Measurements from ENCODE around the gene ARPC1B. TPM values are rescaled to one million over a fixed set of nuclear protein-coding genes. Genes with fewer than 3 reads are reported as not detected.
"Not testable (repeated sequence)": the region's sequence is repeated elsewhere in the genome, so short reads cannot be mapped to it uniquely, and the experiment has no call there.

The ARPC1B gene
- total RNA-seq, 1 donor from 2014 or later: 254 TPM

DNA sequence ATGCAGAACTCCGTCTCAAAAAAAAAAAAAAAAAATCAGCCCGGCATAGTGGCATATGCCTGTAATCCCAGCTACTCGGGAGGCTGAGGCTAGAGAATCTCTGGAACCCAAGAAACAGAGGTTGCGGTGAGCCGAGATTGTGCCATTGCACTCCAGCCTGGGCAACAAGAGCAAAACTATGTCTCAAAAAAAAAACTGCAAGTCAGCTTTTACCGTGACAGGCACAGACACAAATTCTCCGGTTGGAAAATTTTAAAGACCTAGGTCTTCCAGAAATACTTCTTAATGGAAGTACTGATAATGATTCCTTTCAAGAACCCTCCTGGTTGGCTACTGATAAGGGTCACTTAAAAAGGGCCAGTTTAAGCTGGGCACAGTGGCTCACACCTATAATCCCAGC lies 19.4 kb upstream of the ARPC1B start:
- Mint-ChIP-seq H3K27me3 (ENCODE audit: insufficient read depth) (no peaks in the 10 kb centered on the region), H3K4me1 (ENCODE audit: low read depth) (no peaks in the 10 kb centered on the region), H3K27ac (no peak overlapping the region), H3K4me3 (no peak overlapping the region), H3K36me3 (ENCODE audit: low read depth) (peaks cover 42% of the 10 kb centered on the region), H3K9me3 (no peaks in the 10 kb centered on the region)
- no peak for DNase-seq (ENCODE audit: low spot score)
- intact Hi-C loops (cut with micrococcal nuclease): no loop called here

DNA sequence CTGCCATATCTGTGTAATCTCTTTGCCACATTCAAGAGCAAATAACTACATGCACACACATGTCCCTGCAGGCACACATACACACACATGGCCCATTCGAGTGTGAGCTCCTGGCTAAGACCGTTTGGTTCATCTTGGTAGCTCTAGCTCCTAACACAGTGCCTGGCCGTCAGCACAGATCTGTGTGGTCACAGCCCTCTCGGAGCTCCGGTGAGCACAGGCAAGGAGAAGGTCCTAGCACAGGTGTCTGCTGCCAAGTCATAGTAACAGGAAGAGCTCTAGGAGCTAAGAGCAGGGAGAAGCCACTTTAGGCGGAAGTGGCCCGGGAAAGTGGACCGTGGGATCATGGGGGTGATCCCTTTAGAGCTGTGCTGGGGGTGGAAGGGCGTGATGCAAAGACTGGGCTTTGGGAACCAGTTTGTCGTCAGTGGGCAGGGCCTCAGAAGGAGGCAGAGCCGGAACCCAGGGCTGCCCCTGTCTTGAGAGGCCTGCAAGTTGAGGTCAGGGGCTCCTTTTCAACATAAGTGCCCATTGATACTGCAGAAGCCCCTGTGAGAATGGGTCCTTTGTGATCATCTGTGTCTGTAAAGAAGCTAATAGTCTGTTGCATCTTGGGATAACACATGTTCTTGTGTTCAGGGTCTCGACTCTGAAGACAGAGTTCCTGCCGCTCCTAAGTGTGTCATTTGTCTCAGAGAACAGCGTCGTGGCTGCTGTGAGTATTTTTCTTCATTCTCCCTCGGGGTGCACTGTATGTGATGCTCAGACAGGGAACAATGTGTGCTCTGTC lies 16.6 kb upstream of the ARPC1B start:
- intact Hi-C loops (cut with micrococcal nuclease): no loop called here
- no peaks in the 10 kb centered on the region for H3K4me1 Mint-ChIP-seq (ENCODE audit: low read depth)
- H3K4me3 Mint-ChIP-seq: no peak overlapping the region
- H3K27ac Mint-ChIP-seq: no peak overlapping the region
- DNase-seq (ENCODE audit: low spot score): no peak
- H3K36me3 Mint-ChIP-seq (ENCODE audit: low read depth): peaks cover 35% of the 10 kb centered on the region
- H3K27me3 Mint-ChIP-seq (ENCODE audit: insufficient read depth): no peaks in the 10 kb centered on the region
- no peaks in the 10 kb centered on the region for H3K9me3 Mint-ChIP-seq

DNA sequence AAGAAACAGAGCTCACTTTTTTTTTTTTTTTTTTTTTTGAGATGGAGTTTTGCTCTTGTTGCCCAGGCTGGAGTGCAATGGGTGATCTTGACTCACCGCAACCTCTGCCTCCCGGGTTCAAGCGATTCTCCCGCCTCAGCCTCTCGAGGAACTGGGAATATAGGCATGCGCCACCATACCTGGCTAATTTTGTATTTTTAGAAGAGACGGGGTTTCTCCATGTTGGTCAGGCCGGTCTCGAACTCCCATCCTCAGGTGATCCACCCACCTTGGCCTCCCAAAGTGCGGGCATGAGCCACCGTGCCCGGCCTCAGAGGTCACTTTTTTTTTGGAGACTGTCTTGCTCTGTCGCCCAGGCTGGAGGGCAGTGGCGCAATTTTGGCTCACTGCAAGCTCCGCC lies 16.0 kb upstream of the ARPC1B start:
- H3K4me3 Mint-ChIP-seq; H3K9me3 Mint-ChIP-seq; H3K27me3 Mint-ChIP-seq (ENCODE audit: insufficient read depth); H3K4me1 Mint-ChIP-seq (ENCODE audit: low read depth); H3K27ac Mint-ChIP-seq; intact Hi-C loops (cut with micrococcal nuclease); DNase-seq (ENCODE audit: low spot score): not testable (repeated sequence)
- H3K36me3 Mint-ChIP-seq (ENCODE audit: low read depth): peaks cover 38% of the 10 kb centered on the region

DNA sequence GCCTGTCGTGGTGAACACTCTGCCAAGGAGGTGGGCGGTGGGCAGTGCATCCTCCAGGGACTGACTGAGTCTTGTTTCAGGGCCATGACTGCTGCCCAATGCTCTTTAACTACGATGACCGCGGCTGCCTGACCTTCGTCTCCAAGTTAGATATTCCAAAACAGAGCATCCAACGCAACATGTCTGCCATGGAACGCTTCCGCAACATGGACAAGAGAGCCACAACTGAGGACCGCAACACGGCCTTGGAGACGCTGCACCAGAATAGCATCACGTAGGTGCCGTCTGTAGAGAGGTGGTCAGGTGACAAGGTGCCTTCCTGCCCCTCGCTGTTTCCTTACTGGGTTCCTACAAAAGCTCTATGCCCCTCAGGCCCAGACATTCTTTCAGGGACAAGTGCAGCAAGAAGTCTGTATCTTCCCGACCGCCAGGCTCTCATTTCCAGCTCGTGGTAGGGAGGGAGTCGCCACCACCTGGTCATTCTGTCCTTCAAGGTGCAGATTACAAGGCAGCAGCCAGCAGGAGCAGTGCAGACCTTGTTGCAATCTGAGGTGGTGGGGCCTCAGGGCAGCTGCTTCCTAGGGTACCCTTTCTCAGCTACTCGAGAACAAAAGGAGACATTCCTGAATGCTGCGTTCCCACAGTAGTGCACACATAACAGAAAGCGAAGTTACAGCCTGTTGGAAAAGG lies 14.9 kb upstream of the ARPC1B start:
- DNase-seq (ENCODE audit: low spot score): no peak
- Mint-ChIP-seq H3K4me3 (no peak overlapping the region), H3K27me3 (ENCODE audit: insufficient read depth) (no peaks in the 10 kb centered on the region), H3K27ac (no peak overlapping the region), H3K4me1 (ENCODE audit: low read depth) (no peaks in the 10 kb centered on the region), H3K36me3 (ENCODE audit: low read depth) (peaks cover 42% of the 10 kb centered on the region), H3K9me3 (no peaks in the 10 kb centered on the region)
- intact Hi-C loops (cut with micrococcal nuclease): no loop called here

DNA sequence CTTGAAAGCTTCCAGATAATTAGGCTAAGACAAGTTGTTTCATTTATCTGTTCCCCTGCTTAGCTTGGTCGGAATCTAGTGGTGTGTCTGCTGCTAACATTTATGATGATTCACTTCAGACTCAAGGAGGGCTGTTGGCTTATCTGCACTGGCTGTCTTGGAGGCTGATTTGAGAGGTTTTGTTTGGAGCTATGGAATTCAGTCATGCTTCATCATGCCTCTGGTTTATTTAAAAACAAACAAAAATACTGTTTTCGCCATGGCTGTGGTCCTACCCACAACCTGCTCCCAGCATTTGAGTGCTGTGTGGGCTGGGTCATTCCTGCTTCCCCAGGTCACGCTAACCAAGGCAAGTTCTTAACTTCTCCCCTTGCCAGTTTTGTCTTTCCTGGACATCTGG lies 11.7 kb upstream of the ARPC1B start:
- intact Hi-C loops (cut with micrococcal nuclease): no loop called here
- Mint-ChIP-seq H3K27me3 (ENCODE audit: insufficient read depth) (no peaks in the 10 kb centered on the region), H3K27ac (no peak overlapping the region), H3K36me3 (ENCODE audit: low read depth) (peaks cover 49% of the 10 kb centered on the region), H3K4me3 (no peak overlapping the region), H3K4me1 (ENCODE audit: low read depth) (no peaks in the 10 kb centered on the region), H3K9me3 (no peaks in the 10 kb centered on the region)
- DNase-seq (ENCODE audit: low spot score): no peak

DNA sequence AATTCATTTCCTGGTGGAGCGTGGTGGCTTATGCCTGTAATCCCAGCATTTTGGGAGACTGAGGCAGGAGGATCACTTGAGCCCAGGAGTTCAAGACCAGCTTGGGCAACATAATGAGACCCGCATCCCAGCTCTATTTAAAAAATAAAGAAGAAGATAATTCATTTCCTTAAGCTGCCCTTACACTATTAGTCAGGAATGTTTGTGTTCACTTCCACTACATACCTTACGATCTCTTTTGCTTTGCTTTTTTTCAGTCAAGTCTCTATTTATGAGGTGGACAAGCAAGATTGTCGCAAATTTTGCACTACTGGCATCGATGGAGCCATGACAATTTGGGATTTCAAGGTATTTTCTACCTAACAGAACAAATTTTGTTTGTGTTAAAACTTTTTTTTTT lies 11.2 kb upstream of the ARPC1B start:
- Mint-ChIP-seq H3K36me3 (ENCODE audit: low read depth) (peaks cover 44% of the 10 kb centered on the region), H3K4me1 (ENCODE audit: low read depth) (no peaks in the 10 kb centered on the region), H3K27me3 (ENCODE audit: insufficient read depth) (no peaks in the 10 kb centered on the region), H3K9me3 (no peaks in the 10 kb centered on the region), H3K27ac (no peak overlapping the region), H3K4me3 (no peak overlapping the region)
- intact Hi-C loops (cut with micrococcal nuclease): no loop called here
- DNase-seq (ENCODE audit: low spot score): no peak

DNA sequence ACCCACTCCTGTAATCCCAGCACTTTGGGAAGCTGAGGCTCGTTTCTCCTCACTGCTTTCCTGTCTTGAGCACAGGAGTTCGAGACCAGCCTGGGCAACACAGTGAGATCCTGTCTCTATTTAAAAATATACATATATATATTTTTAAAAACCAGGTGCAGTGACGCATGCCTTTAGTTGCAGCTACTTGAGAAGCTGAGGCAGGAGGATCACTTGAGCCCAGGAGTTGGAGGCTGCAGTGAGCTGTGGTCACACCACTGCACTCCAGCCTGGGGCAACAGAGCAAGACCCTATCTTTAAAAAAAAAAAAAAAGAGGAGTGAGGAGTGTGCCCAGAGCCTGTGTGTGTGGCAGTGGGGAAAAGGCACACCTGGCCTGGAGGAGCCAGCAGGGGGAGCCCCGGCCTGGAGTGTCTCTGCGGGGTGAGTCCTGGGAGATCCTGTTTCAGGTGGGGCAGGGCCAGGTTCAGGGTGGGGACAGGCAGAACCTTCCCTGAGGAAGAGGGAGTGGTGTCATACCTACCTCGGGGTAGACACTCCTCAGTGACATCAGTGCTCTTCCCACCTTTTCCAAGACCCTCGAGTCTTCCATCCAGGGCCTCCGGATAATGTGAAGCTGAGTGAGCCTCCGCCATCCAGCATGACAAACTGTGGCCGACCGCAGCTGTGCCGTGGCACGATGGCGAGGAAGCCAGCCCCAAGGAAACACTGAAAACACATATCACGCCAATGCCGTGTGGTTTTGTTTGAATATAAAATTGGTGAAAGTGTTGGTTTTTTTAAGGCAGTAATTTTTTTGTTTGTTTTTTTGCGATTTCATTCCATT lies 9.0 kb upstream of the ARPC1B start:
- Mint-ChIP-seq H3K27ac (no peak overlapping the region), H3K9me3 (no peaks in the 10 kb centered on the region), H3K4me1 (ENCODE audit: low read depth) (peaks cover 14% of the 10 kb centered on the region), H3K27me3 (ENCODE audit: insufficient read depth) (no peaks in the 10 kb centered on the region), H3K4me3 (no peak overlapping the region), H3K36me3 (ENCODE audit: low read depth) (peaks cover 41% of the 10 kb centered on the region)
- intact Hi-C loops (cut with micrococcal nuclease): loop anchor here (1.0 kb wide), 2 partner anchors 22 to 50 kb away; no protein-coding TSS in a partner anchor
- DNase-seq (ENCODE audit: low spot score): peak; percentile 49

DNA sequence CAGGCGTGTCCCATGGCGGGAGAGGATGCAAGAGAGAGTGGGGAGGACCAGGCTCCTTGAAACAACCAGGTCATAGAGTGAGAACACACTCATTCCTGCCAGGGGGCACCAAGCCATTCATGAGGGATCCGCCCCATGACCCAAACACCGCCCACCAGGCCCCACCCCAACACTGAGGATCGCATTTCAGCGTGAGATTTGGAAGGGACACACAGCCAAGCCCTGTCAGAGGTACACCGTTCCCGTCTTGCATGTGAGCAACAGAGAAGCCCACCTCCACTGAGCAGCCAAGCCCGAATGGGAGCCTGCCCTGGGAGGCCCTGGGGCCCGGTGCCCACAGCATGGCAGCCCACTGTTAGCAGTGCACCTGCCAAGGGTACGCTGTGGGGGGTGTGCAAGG lies 7.9 kb upstream of the ARPC1B start:
- Mint-ChIP-seq H3K9me3 (no peaks in the 10 kb centered on the region), H3K36me3 (ENCODE audit: low read depth) (peaks cover 33% of the 10 kb centered on the region), H3K4me1 (ENCODE audit: low read depth) (peaks cover 14% of the 10 kb centered on the region), H3K27me3 (ENCODE audit: insufficient read depth) (no peaks in the 10 kb centered on the region), H3K4me3 (no peak overlapping the region), H3K27ac (peak overlapping the region; percentile 44)
- DNase-seq (ENCODE audit: low spot score): no peak
- intact Hi-C loops (cut with micrococcal nuclease): no loop called here

DNA sequence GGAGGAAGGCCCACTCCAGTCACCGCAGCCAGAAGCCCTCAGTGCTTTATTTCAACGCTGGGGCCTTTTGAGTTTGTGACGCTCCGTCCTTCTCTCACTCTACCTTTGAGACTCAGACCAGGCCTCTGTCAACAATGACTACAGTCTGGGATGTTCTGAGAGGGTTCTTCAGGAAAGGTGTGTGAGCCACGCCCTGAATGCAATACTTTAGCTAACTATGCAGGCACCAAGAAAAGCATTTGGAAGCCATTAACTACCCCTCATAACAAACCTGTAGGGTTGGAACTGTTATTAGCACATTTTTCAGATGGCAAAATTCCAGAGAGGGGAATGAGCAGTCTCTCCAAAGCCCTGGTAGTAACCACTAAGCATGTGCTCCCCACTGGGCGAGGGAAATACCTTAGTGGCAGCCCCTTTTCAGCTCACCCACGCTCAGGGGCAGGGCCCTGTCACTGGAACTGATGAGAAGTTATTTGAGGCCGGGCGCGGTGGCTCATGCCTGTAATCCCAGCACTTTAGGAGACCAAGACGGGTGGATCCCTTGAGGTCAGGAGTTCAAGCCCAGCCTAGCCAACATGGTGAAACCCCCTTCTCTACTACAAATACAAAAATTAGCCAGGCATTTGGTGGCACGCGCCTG lies 5.7 kb upstream of the ARPC1B start:
- intact Hi-C loops (cut with micrococcal nuclease): no loop called here
- no peak for DNase-seq (ENCODE audit: low spot score)
- no peaks in the 10 kb centered on the region for H3K27me3 Mint-ChIP-seq (ENCODE audit: insufficient read depth)
- peak overlapping the region; percentile 35 for H3K27ac Mint-ChIP-seq
- H3K4me3 Mint-ChIP-seq: no peak overlapping the region
- peaks cover 14% of the 10 kb centered on the region for H3K4me1 Mint-ChIP-seq (ENCODE audit: low read depth)
- no peaks in the 10 kb centered on the region for H3K9me3 Mint-ChIP-seq
- H3K36me3 Mint-ChIP-seq (ENCODE audit: low read depth): peaks cover 25% of the 10 kb centered on the region

DNA sequence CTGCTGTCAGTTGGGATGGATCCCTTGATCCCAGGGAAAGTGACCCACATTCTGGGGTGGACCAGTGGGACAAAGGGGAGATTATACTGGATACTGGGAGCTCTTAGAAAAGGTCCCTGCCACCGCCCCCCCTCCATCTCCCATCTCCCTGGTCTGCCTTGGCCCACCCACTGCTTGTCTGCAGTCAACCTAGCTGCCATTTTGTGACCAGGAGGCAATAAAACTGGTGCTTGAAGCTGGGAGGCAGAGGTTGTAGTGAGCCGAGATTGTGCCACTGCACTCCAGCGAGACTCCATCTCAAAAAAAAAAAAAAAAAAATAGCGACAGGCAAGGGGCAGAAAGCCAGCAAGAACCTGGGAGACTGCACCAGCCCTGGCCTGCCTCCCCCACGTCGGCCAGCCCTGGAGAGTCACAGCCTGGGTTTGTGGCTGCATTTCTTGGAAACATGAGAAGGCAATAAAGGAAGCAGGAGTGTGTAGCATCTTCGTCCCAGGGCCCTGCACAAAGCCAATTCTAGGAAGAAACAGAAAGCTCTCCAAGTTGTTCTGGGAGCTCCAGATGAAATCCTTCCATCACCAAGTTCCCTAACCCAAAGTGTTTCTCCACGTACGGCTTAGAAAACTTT lies 4.7 kb upstream of the ARPC1B start:
- Mint-ChIP-seq H3K4me1 (ENCODE audit: low read depth) (peaks cover 14% of the 10 kb centered on the region), H3K4me3 (no peak overlapping the region), H3K9me3 (no peaks in the 10 kb centered on the region), H3K27me3 (ENCODE audit: insufficient read depth) (no peaks in the 10 kb centered on the region), H3K36me3 (ENCODE audit: low read depth) (peaks cover 21% of the 10 kb centered on the region), H3K27ac (no peak overlapping the region)
- no peak for DNase-seq (ENCODE audit: low spot score)
- intact Hi-C loops (cut with micrococcal nuclease): loop anchor here (5.0 kb wide), 1 partner anchor 228 kb away; the partner anchor contains the start of gene SMURF1

DNA sequence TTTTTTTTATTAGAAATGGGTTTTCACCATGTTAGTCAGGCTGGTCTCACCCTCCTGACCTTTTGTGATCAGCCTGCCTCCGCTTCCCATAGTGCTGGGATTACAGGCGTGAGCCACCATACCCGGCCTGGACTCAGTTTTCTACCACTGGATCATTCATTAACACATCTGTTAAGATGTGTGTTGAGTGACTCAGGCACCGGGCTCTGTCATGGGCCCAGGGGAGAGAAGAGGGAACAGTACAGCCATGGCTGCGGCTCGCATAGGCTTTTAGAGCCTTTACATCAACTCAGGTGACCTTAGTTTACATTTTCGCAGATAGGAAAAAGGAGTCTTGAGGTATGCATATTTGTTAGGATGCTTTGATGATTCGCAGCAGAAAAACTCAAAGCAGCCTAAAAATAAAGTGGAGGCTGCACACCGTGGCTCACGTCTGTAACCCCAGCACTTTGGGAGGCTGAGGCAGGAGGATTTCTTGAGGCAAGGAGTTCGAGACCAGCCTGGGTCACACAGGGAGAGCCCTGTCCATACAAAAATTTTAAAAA lies 3.1 kb upstream of the ARPC1B start:
- Mint-ChIP-seq H3K36me3 (ENCODE audit: low read depth) (peaks cover 12% of the 10 kb centered on the region), H3K27ac (no peak overlapping the region), H3K4me1 (ENCODE audit: low read depth) (peaks cover 14% of the 10 kb centered on the region), H3K27me3 (ENCODE audit: insufficient read depth) (no peaks in the 10 kb centered on the region), H3K4me3 (no peak overlapping the region), H3K9me3 (no peaks in the 10 kb centered on the region)
- no peak for DNase-seq (ENCODE audit: low spot score)
- intact Hi-C loops (cut with micrococcal nuclease): loop anchor here (5.0 kb wide), 1 partner anchor 229 kb away; the partner anchor contains the start of gene SMURF1

All from activated T-helper 1 cell treated with anti-CD3 and anti-CD28 coated beads, Interleukin-12 subunit alpha, Interleukin-12 subunit beta, Interleukin-2, Interleukin-4 antibody, amounts not matched to agents 30 ng/mL and 10 ng/mL and 1 ng/mL, durations not matched to agents 14 hours and 24 hours and 36 hours (primary cell).